ENCODE results near the gene PODXL2.
"Not testable (repeated sequence)": the region's sequence is repeated elsewhere in the genome, so short reads cannot be mapped to it uniquely, and the experiment has no call there.

The PODXL2 gene

DNA sequence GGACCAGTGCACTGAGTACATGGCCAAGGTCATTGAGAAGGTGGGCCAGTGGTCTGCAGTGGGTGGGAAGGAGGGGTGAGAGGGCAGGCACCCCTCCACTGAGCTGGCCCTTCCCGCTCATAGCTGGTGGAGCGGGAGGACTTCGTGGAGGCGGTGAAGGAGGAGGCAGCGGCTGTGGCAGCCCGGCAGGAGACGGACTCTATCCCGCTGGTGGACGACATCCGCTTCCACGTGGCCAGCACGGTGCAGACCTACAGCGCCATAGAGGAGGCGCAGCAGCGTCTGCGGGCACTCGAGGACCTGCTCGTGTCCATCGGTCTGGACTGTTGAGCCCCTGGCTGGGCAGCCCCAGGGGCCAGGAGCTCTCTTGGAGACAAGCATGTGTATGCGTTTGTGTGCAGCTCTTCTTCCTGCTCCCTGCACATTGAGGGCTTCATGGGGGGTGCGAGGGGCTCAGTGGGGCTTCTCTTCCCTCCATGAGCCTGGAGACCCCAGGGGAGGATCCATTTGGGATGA lies 51.2 kb downstream of the PODXL2 start:
- CTCF ChIA-PET: interaction anchor here (0.6 to 1.5 kb wide), 7 partner anchors 11 to 867 kb away, joined by 3 to 5 read pairs (median 3); no protein-coding TSS in a partner anchor
- no peak for DNase-seq (ENCODE audit: extremely low spot score)
- POLR2A ChIA-PET: interaction anchor here (1.1 kb wide), 1 partner anchor 82 kb away, joined by 3 read pairs; no protein-coding TSS in a partner anchor
- TF ChIP-seq L3MBTL2 (conservative IDR thresholded peaks at IDR 0.05) (no peak), FOXM1 (IDR thresholded peaks at IDR 0.05; ENCODE audit: borderline replicate concordance) (no peak)

DNA sequence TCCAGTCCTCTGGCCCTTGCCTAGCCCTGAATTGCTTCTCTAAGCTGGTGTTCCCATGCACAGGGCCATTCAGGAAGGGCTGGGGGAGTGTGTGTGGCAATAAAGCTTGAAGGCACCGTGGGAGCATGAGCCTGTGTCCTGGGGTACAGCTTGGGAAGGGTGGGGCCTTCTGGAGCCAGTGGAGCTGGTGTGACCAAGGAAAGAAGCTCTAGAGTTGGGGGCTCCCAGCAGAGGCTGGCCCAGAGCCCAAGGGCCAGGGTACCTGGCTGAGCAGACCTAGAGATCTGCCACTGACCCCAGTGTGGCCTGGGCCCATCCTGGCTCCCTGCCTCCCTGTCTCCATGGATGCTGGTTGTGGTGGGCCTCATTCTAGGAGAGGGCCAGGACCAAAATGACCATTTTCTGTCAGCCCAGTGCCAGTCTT lies 51.8 kb downstream of the PODXL2 start:
- DNase-seq (ENCODE audit: extremely low spot score): no peak
- CTCF ChIA-PET: interaction anchor here (1.5 kb wide), 1 partner anchor 153 kb away, joined by 3 read pairs; no protein-coding TSS in a partner anchor
- no peak for TF ChIP-seq HDGF (IDR thresholded peaks at IDR 0.05; ENCODE audit: borderline replicate concordance)
- no peak for TF ChIP-seq ZNF384 (IDR thresholded peaks at IDR 0.05)
- TF ChIP-seq NFRKB (IDR thresholded peaks at IDR 0.05): no peak
- POLR2A ChIA-PET: no interaction called here

DNA sequence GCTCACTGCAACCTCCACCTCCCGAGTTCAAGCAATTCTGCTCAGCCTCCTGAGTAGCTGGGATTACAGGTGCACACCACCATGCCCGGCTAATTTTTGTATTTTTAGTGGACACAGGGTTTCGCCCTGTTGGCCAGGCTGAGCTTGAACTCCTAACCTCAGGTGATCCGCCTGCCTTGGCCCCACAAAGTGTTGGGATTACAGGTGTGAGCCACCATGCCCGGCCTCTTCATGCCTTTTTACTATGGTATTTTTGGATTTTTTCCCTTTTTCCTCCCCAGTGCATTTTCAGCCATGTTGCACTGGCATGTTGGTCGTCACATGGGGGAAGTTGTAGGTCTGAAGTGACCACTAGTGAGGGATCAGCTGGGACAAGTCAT lies 53.2 kb downstream of the PODXL2 start:
- CTCF ChIA-PET: interaction anchor here (0.6 to 0.7 kb wide), 2 partner anchors 14 to 246 kb away, joined by 5 read pairs; no protein-coding TSS in a partner anchor
- POLR2A ChIA-PET: not testable (repeated sequence)

DNA sequence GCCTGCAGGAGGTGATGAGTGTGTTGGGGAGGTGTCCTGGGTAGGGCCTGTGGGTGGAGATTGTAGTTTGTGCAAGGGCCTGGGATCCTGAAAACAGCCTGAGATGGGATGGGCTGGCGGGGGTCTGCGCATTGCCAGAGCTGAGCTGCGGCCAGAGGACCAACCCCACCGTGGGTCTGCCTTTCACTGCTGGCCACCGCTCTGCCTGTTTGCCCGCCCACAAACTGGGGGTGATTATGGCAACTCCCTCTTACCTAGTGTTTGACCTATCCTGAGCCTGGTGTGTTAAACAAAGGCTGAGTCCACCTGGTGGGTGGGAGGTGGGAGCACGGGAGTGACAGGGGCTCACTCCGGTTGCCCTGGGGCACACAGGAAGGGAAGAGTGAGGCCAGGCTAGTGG lies 53.6 kb downstream of the PODXL2 start:
- TF ChIP-seq SP1 (IDR thresholded peaks at IDR 0.05): no peak
- no peak for TF ChIP-seq FOXK2 (IDR thresholded peaks at IDR 0.05)
- TF ChIP-seq SUZ12 (IDR thresholded peaks at IDR 0.05): no peak
- TF ChIP-seq ZNF384 (IDR thresholded peaks at IDR 0.05): no peak
- no peak for TF ChIP-seq BHLHE40 (IDR thresholded peaks at IDR 0.05; ENCODE audit: borderline replicate concordance)
- no peak for TF ChIP-seq ELF4 (IDR thresholded peaks at IDR 0.05)
- TF ChIP-seq, protein P1, sequence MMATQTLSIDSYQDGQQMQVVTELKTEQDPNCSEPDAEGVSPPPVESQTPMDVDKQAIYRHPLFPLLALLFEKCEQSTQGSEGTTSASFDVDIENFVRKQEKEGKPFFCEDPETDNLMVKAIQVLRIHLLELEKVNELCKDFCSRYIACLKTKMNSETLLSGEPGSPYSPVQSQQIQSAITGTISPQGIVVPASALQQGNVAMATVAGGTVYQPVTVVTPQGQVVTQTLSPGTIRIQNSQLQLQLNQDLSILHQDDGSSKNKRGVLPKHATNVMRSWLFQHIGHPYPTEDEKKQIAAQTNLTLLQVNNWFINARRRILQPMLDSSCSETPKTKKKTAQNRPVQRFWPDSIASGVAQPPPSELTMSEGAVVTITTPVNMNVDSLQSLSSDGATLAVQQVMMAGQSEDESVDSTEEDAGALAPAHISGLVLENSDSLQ (IDR thresholded peaks at IDR 0.05): no peak
- TF ChIP-seq HDGF (IDR thresholded peaks at IDR 0.05; ENCODE audit: borderline replicate concordance): no peak
- TF ChIP-seq FOXA1 (IDR thresholded peaks at IDR 0.05): no peak
- no peak for TF ChIP-seq TARDBP (IDR thresholded peaks at IDR 0.05)
- no peak for TF ChIP-seq L3MBTL2 (conservative IDR thresholded peaks at IDR 0.05)
- TF ChIP-seq CTBP1 (IDR thresholded peaks at IDR 0.05; ENCODE audit: borderline replicate concordance): no peak
- no peak for TF ChIP-seq LEF1 (IDR thresholded peaks at IDR 0.05; ENCODE audit: borderline replicate concordance)
- TF ChIP-seq FOXM1 (IDR thresholded peaks at IDR 0.05; ENCODE audit: borderline replicate concordance): no peak
- no peak for TF ChIP-seq NFRKB (IDR thresholded peaks at IDR 0.05)
- TF ChIP-seq ARNT (IDR thresholded peaks at IDR 0.05): no peak
- ChIA-PET CTCF (interaction anchor here (1.3 kb wide), 1 partner anchor 107 kb away, joined by 3 read pairs; no protein-coding TSS in a partner anchor), POLR2A (no interaction called here)
- no peak for DNase-seq (ENCODE audit: extremely low spot score)

More for the DNA sequence above, 53.2 kb downstream of the PODXL2 start:
- DNase-seq (ENCODE audit: extremely low spot score): not testable (repeated sequence)

DNA sequence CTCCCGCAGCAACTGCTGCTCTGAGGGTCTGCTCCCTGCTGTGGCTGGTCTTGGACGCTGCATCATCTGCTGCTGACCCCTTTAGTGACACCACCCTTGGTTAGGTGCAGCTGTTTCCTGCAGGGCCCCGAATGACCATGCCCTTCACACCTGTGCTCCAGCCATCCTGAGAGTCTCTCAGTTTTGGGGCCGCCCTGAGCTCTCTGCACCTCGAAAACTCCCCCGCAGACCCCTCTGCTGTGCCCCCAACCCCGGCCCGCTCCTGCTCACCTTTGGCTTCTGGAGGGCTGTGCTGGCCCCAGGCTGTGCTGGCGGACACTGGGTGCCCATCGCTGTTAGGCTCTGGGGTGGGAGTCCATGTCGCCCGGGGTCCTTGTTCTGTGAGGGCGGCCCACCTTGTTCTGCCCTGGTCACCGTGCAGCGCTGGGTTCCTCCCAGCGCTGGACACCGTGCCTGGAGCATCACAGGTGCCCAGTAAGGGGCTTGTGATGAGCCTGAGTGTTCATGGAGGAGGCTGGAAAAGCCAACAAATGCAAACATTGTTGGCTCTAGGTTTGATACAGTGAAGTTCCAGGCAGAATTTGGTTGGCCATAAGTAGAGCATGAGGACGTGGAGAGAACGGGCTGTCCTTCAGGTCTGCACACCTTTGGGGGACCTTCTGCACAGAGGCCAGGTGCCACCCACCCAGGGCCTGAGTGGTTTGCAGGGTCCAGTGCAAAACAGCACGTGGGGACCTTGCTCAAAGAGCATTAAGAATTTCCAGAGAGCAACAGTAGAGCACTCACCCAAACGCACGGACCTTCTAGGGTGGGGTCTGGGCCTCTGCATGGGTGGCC lies 56.1 kb downstream of the PODXL2 start:
- TF ChIP-seq ZNF384 (IDR thresholded peaks at IDR 0.05): no peak
- no peak for DNase-seq (ENCODE audit: extremely low spot score)
- ChIA-PET POLR2A (no interaction called here), CTCF (no interaction called here)

DNA sequence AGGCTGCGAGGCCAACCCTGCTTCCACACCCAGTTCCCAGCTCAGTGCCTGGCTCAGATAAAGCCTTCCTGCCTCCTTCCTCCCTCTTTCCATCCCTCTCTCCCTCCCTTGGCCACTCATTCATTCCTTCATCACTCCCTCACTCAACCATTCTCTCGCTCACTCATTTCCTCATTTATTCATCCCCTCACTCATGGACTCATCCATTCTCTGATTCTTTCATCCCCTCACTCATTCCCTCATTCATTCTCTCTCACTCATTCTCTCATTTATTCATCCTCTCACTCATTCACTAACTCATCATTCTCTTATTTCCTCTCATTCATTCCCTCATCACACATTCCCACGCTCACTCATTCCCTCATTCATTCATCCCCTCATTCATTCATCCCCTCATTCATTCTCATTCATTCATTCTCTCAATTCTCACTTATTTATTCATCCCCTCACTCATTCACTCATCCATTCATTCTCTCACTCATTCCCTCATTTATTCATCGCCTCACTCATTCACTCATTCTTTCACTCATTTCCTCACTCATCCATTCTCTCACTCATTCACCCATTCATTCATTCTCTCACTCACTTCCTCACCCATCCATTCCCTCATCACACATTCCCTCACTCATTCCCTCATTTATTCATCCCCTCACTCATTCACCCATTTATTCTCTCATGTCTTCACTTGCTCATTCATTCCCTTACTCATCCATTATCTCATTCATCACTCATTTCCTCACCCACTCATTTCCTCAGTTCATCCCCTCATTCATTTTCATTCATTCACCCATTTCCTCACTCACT lies 56.9 kb downstream of the PODXL2 start:
- no peak for TF ChIP-seq L3MBTL2 (conservative IDR thresholded peaks at IDR 0.05)
- TF ChIP-seq BHLHE40 (IDR thresholded peaks at IDR 0.05; ENCODE audit: borderline replicate concordance): no peak
- no peak for TF ChIP-seq LEF1 (IDR thresholded peaks at IDR 0.05; ENCODE audit: borderline replicate concordance)
- TF ChIP-seq SP1 (IDR thresholded peaks at IDR 0.05): no peak
- no peak for TF ChIP-seq SUZ12 (IDR thresholded peaks at IDR 0.05)
- TF ChIP-seq ARNT (IDR thresholded peaks at IDR 0.05): no peak
- no peak for TF ChIP-seq HDGF (IDR thresholded peaks at IDR 0.05; ENCODE audit: borderline replicate concordance)
- POLR2A ChIA-PET: no interaction called here
- no peak for DNase-seq (ENCODE audit: extremely low spot score)

DNA sequence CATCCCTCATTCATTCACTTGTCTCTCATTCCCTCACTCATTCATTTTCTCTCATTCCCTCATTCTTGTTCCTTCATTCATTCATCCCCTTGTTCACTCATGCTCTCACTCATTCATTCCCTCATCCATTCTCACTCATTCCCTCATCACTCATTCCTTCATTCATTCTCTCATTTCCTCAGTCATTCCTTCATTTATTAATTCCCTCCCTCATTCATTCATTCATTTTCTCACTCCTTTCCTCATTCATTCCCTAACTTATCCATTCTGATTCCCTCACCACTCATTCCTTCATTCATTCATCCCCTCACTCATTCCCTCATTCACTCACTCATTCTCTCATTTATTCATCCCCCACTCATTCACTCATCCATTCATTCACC lies 57.5 kb downstream of the PODXL2 start:
- ChIA-PET CTCF (no interaction called here), POLR2A (no interaction called here)
- DNase-seq (ENCODE audit: extremely low spot score): no peak
- TF ChIP-seq, protein P1 (IDR thresholded peaks at IDR 0.05): no peak
- TF ChIP-seq HDGF (IDR thresholded peaks at IDR 0.05; ENCODE audit: borderline replicate concordance) (no peak), ZNF384 (IDR thresholded peaks at IDR 0.05) (no peak), SP1 (IDR thresholded peaks at IDR 0.05) (no peak), L3MBTL2 (conservative IDR thresholded peaks at IDR 0.05) (no peak), SUZ12 (IDR thresholded peaks at IDR 0.05) (no peak), BHLHE40 (IDR thresholded peaks at IDR 0.05; ENCODE audit: borderline replicate concordance) (no peak), FOXA1 (IDR thresholded peaks at IDR 0.05) (no peak), FOXK2 (IDR thresholded peaks at IDR 0.05) (no peak), NFRKB (IDR thresholded peaks at IDR 0.05) (no peak), ARNT (IDR thresholded peaks at IDR 0.05) (no peak), CTBP1 (IDR thresholded peaks at IDR 0.05; ENCODE audit: borderline replicate concordance) (no peak), ELF4 (IDR thresholded peaks at IDR 0.05) (no peak)

More for the DNA sequence above, 56.9 kb downstream of the PODXL2 start:
- CTCF ChIA-PET: no interaction called here
